NCI-H2227 treated with DMSO at 0.1 percent for 48 hours (cell line): Measurements from ENCODE around the gene LLCFC1.

ENCODE experiments used
- DNase-seq: peaks from one replicate; lab custom pipeline; 2025; lab: John Stamatoyannopoulos, UW

LLCFC1 gene

DNA sequence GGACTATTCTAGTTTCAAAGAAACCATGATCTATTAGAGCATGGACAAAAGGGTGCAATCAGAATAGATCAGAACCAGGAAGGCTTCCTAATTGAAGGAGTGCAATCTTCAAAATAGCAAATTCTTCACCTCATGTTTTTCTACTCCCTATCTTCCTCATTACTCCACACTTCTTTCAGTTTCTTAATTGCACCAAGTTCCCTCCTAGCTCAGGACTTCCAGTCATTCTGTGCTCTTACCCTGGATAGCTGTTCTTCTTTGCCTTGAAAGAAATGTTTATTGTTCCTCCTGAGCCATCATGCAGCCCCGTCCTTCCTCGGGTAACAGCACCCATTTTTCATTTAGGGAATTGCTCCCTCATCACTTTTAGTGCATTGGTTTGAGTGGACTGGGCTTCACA is 28.8 kb upstream of the LLCFC1 start:
- DNase-seq: no peak

DNA sequence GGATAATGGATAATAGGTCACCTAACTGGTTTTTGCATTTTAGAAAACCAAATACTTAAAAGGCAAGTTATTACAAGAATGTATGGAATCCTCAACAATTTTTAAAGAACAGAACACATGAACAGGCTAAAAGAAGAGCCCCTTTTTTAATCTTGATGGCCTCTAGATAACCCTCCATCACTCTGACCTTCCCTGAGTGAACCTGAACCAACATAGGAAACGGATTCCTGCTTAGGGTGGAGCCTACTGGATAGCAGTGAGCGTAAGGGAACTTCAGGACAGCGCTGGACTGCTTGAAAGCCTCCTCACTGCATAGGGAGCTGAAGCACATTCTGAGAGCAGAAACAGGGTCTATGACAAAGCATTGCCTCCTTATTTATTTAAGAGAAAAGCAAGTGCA is 26.2 kb upstream of the LLCFC1 start:
- no peak for DNase-seq

DNA sequence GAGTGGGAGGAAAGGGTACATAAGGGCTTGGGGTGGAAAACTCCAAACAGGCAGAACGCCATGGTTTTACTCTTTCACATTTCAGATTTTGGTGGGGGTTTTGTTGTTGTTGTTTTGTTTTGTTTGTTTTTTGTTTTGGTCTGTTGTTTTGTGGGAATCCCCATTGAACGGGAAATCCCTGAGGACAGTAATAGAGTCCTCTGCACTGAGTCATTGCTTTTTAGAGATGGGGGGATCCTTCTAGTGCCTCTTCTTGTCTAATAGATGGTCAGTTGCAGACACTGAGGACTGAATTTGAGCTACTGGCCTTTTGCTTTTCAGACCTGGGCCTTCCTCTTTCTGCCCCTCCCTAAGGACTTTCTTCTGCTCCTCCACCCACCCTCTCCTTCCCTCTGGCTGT is 25.7 kb upstream of the LLCFC1 start:
- no peak for DNase-seq

DNA sequence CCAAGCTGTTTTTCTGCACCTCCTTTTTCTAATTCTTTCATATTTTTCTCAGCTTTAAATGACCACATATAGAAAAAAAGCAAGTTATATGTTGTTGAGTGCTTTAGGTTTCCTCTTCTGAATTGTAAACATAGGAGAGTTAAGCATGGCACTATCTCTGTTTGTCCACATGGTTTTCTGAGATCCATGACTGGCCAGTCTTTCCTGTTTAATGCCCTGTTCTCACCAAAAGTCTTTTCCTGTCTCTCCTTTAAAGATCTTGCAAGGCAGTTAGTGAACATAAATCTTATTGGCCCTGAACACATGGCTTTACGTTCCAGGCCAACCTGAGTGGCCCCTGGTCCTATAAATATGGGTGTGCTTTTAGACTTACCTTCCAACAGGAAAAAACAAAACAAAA is 25.2 kb upstream of the LLCFC1 start:
- no peak for DNase-seq

DNA sequence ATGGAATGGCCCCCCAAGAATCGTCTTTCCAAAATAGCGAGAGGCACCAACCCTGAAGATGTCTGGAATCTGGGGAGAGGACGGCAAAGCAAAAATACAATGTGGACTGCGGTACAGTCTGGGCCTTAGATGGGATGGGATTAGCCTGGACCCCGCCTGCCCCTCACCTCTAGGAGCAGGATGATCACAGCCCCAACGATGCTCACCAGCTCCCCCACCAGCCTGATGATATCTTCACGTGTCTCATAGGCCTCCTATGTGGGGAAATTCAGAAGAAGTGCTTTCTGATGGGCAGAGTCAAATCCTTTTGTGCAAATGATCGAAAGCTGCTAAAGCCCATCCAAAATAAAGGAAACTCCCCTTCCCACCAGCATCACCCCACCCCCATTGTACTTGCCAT is 24.0 kb upstream of the LLCFC1 start:
- DNase-seq: no peak

DNA sequence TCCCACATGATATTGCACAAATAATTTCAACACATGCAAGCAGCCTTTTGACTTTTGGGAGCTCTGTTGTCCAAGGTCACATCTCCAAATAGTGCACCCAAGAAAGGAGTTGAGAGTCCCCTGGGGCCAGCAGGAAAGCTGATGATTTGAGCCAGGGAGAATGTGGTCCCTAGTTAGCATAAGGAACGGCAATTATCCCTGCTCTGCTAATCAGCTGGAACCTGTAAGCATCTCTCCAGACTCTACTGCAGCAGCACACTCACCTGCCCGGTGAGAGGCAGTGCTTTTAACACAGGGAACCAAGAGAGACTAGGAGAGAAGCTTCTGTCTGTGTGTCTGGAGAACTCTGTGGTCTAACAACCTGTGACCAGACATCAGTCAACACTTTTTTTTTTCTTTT is 22.8 kb upstream of the LLCFC1 start:
- no peak for DNase-seq

DNA sequence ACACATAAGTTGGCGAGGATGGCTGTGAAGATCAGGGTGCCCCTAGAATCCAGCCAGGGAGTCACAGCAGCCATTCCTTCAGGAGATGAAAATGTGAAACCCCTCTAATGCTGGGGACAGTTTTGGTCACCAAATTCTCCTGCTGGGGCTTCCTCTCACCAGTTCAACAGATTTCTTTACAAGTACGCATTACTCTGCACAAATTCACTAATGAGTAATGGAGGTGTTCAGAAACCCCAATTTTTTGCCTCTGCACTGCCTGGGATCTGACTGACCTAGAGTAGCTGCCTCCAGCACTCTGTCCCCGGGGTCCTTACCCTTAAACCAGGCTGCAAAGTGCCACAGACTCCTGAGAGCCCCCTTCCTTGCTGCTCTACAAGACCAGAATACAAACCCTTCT is 21.8 kb upstream of the LLCFC1 start:
- no peak for DNase-seq

DNA sequence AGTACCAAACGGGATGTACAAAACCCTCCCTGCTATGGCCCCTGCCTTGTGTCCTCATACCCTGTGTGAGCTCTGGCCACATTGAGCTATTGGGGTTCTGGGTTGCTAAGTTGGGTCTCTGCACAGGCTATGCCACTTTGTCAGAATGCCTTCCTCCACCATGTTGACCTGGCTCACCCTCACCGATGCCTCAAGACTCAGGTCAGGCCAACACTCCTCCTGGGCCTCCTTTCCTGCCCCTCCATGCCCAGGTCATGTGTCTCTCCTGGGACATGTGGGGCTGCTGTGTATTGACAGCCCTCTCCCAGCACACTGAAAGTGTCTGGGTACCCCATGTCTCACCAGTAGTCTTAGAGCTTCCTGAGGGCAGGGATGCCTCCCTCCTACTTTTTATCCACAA is 20.4 kb upstream of the LLCFC1 start:
- no peak for DNase-seq

DNA sequence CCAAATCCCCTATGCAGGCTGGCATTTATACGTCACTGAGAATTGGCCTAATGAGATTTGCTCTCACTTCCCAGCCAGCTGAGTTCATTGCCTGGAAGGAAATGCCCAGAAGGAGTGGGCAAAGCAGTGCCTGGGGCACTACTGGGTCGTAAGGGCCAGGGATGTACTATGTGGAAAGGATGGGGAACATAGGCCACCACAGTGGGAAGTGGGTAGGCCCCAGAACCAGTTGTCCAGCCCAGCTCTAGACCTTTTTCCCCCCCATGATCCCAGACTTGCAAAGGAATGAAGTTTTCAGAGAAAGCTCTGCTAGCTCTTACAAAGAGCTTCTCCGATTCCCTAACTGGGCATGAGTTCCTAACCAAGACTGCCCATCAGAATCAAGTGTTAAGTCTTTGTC is 19.6 kb upstream of the LLCFC1 start:
- no peak for DNase-seq

DNA sequence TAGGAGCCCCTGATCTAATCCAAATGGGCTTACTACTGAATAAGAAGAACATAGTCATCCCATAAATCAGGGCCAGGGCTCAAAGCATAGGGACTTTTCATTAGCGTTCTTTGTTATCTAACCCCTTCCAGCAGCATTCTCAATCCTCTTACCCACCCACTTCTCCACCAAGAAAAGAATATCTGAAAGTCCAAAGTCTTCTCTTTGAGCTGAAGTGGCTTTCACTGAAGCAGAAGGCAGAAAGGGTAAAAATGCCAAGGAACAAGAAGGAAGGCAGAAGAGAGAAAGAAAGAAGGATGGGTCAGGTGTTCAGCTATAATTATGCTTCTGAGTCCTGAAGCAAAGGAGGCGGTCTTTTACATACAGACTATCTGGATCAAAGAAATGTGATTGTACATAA is 15.9 kb upstream of the LLCFC1 start:
- DNase-seq: no peak

DNA sequence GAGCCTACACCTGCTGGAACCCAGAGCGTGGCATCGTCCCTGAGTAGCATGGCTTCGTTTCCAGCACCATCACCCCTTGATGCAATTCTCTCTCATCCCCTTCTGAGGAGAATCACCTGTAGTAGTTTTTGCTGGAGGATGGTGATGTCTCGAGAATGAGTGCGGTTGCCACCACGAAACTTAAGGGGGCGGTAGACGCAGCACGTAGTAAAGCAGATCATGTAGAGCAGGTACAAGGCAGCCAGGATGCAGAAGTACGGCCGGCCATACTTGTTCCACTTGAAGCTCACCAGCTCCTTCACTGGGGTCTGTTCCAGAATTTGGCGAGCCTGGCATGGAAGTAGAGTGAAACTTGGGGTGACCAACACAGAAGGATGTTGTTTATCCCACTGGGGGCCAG is 13.9 kb upstream of the LLCFC1 start:
- DNase-seq: no peak

DNA sequence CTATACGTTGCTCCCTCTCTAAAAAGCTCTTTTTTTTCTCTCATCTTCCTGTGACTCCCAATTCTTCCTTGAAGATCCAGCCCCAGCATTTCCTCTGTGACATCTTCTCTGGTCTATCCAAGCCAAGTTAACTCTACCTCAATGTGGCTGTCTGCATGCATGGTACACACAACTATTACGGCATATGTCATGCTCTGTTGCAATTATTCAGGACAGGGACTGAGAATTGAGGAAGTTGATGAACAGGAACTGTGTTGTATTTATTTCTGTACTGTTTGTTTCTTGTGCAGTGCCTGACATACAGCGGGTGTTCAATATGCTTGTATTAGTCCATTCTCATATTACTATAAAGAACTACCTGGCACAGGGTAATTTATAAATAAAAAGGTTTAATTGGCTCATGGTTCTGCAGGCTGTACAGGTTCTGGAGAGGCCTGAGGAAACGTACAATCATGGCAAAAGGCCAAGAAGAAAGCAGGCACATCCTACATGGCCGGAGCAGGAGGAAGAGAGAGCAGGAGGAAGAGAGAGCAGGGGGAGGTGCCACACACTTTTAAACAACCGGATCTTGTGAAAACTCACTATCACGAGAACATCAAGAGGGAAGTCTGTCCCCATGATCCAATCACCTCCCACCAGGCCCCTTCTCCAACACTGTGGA is 12.1 kb upstream of the LLCFC1 start:
- DNase-seq: no peak

DNA sequence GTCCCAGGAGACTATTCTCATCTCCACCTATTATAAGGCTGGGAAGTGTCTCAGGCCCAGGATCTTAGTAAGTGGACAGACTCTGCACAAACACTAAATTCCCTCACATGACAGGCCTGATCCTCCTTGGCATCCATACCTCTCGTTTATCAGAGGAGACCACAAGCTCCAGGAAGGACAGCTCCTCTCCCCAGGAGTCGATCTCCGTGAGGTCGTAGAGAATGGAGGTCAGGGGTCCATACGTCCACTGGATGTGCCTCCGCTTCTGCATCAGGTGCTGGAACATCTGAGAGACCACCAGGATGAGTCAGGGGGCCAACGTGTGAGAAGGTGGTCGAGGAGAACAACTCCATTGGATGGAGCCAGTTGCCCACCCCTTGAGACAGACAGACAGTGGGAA is 11.3 kb upstream of the LLCFC1 start:
- no peak for DNase-seq

DNA sequence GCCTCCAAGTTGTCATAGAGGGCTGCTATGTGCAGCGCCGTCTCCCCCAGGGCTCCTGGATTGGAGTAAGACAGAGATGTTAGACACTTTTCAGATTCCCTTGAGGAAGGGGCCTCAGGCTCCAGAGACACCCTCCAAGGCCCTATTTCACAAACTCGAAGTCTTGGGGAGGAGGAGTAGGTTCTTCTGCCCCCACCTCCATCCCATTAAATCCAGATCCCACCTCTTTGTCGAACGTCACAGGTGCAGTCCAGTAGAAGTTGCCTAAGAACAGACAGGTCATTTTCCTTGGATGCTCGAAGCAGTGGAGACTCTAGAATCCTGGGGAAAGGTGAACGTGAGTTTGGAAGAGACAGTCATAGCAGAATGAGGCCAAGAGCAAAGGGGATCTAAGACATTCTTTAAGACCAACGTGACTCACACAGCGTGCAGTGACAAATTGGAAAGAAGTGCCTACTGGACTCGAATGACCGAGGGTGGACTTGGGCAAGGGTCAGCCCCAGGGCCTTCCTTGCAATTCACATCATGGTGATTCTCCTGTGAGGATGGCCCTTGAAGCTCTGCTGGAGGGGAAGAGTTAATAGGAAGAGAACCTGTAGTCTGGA is 9.1 kb upstream of the LLCFC1 start:
- DNase-seq: no peak

DNA sequence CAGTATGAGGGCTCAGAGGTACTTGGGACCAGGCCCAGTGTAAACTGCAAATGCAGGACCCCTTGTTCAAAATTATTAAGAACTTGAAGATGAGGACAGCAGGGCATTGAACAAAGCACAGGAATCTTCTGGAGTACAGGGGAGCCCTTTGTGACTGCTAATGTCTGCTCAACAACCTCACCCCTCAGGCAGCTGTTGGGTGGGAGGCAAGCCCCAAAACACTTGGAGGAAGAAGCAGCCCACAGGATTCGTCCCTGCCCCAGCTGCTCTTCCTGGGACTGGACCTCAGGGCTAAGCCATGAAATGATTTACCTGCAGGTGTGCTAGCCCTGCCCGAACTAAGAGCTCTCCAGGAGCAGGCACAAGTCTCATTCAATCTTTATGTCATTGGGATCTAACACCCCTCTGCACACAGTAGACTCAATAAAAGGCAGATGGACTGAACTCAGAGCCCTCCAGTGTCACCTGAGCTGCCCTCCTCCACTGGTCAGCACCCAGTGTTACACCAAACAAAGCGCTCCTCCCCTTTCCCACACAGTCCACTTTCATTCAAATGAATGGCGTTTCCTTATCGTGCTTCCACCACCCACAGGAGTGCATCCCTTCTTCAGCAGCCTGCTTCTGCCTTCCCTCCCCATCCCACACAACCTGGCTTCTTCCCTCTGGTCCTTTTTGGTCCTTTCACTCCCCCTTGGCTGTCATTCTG is 6.7 kb upstream of the LLCFC1 start:
- DNase-seq: no peak

DNA sequence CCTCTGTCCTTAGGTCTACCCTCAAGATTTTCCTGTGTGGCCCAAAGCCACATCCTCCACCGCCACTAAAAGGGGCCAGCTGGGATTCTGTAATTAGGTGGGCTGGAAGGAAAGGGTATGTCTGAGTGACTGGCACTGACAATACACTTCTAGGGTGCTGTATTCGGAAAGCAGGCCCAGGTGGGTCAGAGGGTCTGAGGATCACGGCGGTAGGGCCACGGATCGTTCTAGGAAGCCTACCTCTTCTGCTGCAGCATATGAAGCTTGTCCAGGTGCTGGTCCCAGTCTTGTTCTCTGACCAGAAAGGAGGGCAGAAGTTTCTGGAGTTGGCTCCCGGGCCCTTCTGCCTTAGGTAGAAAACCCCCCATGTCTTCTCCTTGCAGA is 6.2 kb upstream of the LLCFC1 start:
- DNase-seq: no peak

DNA sequence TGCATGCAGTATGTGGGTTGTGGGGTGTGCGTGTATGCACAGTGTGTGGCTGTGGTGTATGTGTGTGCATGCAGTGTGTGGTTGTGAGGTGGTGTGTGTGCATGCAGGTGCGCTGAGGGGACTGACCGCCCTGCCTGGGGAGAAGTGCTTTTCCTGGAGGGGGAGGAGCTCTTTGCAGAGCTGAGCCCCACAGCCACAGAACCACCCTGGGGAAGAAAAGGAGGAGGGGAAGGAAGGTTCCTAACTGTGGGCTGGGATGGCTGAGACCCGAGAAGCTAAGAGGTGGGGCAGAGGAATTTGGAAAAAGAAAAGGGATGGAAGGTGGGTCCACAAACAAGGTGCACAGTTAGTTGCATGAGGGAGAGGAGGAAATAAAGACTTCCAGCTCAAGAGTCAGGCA is 5.7 kb upstream of the LLCFC1 start, which contains the start of gene TRPV5:
TRPV5 (minus strand) TSS at position 123 of the 400 bp plus-strand sequence. CDS start 287 bp downstream, outside the sequence.
- DNase-seq: no peak

DNA sequence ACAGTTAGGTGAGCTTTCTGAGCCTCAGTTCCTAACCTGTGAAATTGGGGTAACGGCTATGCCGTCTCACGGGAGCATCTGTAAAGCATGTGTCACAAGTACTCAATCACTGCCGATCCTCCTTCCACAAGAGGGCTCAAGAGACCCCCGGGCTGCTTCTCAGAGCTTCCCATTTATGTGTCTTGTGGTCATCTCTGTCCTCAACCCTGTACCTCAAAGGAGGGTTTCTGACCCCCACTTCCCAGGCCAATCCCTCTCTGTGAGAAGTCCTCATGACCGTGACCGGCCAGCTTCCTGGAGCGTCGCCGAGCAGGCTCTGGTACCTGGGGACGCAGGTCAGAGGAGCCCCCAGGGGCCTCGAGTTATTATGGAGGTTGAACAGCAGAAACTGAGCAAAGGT is 5.2 kb upstream of the LLCFC1 start:
- DNase-seq: no peak

DNA sequence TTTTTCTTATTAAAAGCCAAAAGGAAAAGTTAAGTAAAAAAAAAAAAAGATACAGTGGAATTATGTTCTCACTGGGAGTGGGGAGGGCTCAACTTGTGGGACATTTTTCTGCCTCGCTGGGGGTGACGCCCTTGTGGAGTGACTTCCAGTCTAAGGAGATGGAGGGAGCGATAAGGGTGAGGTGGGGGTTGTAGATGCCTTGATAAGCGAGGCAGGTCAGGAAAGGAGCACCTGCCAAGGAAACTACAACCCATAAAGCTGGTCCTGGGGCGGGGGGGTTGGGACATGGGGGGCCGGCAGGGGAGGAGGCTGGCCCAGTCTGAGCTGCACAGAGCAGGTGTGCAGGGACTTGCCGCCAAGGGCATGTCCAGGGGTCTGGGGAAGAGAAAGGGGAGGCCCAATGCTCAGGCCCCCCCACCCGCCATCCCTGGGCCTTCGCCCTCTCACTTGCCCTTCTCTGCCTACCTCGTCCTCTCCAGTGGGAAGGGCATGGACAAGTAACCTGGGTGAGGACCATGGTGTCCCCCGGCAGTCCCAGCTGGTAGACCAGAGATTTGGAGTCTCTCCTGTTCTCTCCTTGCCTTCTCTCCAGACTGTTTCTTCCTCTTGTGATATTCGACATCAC is 3.2 kb upstream of the LLCFC1 start:
- no peak for DNase-seq

DNA sequence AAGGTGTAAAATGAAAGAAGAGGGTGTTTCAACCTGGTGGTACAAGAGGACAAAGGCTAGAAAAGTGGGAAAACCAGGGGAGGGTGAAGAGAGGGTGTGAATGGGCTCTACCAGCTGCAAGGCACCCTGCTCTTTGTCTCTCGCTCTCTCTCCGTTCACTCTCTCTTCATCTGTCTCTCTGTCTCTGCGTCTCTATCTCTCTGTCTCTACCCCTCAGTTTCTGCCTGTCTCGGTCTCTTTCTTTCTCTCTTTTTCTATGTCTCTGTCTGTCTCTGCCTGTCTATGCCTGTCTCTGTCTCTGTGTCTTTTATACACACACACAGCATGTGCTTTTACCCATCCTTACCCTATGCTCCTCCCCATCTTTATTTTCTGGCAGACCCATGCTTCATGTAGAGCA is 673 bp upstream of the LLCFC1 start:
- no peak for DNase-seq

DNA sequence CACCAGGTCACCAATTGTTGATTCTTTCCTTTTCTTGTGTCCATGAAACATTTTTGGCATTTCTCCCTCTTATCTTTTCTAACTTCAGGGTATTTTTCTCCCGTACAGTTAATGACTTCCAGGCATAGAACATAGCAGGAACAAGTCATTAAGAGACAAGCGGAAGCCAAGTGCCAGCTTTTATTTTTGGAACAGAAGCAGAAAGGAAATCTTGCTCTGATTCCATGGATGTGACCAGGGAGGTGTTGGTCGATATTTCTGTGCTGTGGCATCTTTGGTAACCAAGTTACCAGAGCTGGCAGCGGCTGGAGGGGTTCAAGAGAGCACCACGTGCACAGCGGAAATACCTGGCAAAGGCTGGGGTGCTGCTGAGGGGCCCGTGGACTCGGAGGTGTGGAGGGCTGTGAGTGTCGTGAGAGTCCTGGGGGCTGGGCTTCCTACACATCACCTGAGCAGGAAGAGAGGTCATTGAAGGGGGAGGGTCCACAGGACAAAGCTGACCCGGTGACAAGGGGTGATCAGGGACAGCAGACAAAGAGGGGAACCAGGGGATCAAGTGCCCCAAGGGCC is 1.8 kb downstream of the LLCFC1 start:
- no peak for DNase-seq

DNA sequence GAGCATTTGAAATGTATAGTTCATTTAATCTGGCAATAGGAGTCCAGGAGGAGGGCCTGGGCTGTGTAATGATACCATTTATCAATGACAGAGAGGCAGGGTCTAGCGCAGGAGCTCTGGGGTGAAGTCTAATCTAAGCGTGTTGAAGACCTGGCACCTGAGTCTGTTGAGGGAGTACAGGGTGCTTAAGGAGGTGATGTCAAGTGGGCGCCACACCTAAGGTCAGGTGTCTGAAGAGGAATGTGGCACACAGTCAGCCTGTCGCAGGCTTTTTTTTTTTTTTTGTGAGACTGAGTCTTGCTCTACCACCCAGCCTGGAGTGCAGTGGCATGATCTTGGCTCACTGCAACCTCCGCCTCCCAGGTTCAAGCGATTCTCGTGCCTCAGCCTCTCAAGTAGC is 2.3 kb downstream of the LLCFC1 start:
- no peak for DNase-seq

DNA sequence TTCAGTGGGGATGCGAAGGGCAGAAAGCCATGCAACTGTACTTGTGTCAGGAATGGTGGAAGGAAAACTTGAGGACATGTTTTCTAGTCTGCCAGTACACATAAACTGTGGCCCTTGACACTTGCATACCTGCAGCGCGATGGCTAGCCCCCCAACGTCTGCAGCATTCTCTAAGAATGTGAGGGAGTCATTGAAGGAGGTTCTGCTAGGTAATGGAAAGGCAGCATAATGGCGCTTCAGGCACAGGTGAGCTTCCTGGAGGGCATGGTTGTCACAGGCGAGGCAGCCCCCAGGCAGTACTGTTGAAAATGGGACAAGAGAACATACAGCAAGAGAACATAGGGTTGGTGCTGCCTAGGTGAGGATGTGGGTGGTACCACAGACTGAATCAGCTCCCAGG is 3.5 kb downstream of the LLCFC1 start:
- no peak for DNase-seq
